OCI-LY7 (cell line): ENCODE measurements around the gene ISCU.

ENCODE experiments used
- CTCF ChIP-seq: fragments of 200-600 bp; sonication (generic); conservative IDR thresholded peaks from 2 replicates; pipeline ENCODE4 v1.5.1; 2014; ENCODE audit warnings: mild to moderate bottlenecking, antibody characterized with exemption, low read length, moderate library complexity, mixed read lengths
- EZH2phosphoT487 ChIP-seq: fragments of 200-600 bp; sonication (generic); IDR thresholded peaks from 2 replicates; pipeline ENCODE4 v1.6.1; 2018; ENCODE audit warnings: low read depth, borderline replicate concordance, mild to moderate bottlenecking, mixed run types, antibody characterized with exemption, low read length, moderate library complexity, mixed read lengths

- TF ChIP-seq CTCF (no peak; the same call in 1 of the 2 replicates), EZH2phosphoT487 (no peak)
Measured at GRCh38 chr12:108514468-108514972, 47.9 kb upstream of the ISCU start.
